ENCODE results near the gene CEP85L. TPM values are rescaled to one million over a fixed set of nuclear protein-coding genes. Genes with fewer than 3 reads are reported as not detected.

CEP85L gene
- total RNA-seq, 1 donor from 2014 or later: 68.9 TPM

DNA sequence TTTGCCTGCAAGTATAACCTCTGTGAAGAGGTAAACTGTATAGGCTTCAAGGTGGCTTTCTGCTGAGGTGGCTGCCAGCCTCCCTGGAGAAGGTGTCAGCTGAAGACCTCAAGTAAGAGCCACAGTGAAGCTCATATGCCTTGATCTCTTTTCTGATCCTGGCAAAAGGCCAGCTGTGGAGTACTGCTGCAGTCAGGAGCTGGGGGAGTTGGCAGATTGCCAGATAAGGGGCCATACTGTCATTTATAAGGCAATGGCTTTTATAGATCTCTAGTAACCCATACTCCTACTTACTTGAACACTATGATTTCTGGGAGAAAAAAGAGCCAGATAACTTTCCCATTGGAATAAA lies 8.8 kb upstream of the CEP85L start:
- DNase-seq: peak; percentile 89

DNA sequence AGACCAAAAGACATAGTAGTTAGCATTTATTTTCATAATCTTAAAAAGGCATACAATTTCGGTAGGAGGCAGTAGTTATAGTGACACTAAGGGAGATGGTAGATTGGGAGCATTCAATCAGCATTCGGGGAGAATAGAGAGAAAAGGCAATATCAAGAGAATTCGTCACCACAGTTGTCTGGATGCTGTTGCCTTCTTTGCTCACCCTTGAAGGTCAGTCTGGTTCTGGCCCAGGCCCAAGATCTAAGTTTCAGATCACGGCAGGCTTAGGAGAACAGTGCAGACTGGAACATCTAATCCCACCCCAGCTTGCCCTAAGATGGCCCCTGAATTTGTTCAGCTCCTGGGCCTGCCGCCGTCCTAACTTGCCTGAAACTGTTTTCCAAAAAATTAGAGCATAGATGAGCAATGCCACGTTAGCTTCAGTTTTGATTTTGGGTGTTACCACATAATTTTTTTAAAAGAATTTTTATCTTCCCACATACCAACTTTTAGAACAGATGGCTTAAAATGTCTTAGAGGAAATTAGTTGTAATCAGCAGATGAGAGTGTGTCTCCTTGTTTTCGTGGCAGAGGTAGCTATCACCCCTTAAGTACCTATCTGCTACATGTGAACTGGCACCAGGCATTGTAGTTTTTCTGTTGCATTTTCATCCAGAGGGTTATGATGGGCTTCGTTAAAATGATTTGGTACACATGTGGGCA lies 8.3 kb upstream of the CEP85L start:
- DNase-seq: peak; percentile 71

DNA sequence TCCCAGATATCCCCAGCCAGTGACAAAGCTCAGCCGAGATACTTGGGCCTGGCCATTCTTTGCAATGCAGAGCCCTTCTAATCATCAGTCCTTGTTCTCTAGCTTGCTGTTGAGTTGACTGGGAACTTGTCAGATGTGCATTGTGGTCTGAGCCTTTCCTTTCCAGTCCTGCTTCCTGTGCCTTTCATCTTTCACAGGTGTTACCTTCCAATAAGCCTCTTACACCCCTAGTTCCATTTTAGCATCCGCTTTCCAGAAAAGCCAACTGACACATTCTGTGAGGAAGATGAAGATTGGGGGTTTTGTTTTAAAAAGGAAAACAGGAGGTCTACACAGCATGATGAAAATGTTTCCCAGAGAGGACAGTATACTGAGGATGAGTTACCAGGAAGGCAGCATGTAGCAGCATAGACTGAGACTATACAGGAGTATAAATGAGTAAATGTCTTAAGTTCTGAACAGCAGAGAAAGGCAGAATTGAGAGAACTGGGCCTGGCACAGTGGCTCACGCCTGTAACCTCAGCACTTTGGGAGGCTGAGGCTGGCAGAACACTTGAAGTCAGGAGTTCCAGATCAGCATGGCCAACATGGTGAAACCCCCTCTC lies 5.6 kb upstream of the CEP85L start:
- no peak for DNase-seq

DNA sequence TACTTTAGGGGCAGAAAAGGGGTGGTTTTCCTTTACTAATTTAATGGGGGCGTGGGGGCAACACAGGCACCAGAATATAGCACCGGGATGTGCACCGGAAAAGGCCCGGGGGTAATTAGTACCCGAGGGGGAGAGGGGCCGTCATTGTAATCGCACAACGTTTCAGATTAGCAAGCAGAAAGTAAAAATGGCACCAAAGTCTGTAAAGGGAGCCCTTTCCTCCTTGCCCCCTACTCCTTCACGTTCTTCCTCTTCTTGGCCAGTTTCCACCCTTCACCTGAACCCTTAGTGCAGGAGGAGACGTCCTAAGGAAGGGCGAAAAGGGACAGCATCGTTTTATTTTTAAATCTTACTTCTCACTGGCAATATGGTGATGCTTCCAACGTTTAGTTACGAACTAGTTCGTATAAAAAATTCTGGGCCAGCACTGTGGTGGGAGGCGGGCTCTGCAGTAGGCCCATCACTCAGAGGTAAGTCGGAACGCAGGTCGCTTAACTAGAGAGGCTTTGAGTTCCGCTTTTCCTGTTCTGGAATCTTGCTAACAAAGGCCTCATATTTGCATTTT lies 742 bp upstream of the CEP85L start:
- DNase-seq: no peak

DNA sequence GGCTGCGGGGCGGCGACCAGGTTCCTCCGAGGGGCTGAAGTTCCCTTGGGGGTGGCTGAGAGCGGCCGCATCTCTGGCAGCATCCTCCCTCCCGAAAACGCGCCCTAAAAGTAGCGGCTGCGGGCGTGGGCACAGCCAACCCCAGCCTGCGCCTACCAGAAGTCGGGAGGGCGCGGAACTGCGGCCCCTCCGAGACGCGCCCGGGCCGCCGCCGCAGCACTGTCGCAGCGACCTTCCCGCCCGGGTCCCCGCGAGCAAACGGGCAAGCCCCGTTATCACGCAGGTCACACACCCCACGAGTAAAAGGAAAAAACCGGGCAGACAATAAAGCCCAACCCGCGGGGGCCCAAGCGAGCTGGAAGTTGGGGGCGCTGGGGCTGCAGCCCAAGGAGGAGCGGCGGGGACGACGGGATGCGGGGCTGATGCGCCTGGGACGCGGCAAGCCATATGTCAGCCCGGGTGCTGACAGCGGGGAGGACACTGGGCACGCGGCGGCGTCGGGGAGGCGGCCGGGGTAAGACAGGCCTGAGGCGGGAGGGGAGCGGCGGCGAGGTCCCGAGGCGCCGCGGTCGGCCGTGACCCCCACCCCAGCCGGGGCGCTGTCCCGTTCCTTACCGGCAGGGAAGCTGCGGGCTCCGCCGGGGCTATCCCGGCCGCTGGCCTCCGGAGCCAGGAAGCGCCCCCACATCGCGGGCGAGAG lies 659 bp downstream of the CEP85L start:
- peak; percentile 63 for DNase-seq

DNA sequence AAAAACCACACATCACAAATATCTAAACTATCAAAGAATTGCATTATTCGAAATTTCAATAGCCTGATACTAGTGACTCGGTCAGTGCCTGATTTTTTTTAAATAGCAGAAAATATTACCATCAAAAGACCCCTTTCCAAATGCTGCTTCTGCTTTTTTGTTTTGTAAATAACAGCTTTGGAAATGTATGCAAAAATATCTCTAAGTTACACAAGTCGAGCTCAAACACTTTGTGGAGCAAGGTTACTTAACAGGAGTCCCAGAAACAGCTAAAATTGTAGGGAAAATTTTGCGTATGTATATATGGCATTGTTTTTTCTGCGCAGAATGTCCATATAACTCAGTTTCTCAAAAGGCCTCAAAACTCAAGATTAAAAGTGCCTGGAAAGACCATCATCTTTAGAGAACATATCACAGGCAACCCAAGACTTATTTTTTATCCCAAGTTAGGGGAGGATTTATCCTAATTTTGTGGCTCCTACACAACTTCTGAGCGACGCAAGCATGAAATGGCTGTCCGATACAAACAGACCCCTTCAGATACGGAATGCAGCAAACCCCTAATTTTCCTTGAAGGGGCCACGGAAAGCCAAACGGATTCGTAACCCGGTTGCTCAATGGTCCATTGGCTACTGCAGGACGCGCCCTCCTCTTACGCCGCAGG lies 1.3 kb downstream of the CEP85L start:
- DNase-seq: peak; percentile 73

DNA sequence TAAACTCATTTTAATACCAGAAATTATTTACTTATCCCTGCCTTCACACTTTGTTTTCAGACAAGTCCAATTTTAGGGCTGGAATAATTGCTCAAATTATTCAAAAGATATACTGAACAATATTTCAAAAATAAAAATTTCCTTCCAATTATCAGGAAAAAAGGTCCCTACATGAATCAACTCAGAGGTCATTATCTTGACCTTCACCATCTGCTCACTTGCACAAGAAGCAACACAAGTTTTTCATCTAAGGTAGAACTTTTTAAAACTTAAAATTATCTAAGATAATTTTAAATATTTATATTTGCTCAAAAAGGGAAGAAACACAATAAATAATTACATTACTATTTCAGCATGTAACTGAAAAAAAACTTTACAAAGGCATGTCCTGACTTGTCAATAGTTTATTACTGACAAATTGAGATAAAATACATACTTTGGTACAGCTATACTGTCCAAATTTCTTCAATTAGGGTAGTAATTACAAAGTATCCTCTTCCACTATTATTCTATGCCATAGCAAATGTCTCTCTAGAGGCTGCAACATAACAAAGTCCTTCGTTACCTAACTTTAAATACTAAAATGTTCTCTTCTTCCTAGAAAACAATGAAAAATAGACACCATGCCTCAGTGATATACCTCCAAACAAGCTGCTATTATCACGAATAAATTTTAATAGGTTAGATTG lies 2.4 kb downstream of the CEP85L start:
- DNase-seq: no peak

DNA sequence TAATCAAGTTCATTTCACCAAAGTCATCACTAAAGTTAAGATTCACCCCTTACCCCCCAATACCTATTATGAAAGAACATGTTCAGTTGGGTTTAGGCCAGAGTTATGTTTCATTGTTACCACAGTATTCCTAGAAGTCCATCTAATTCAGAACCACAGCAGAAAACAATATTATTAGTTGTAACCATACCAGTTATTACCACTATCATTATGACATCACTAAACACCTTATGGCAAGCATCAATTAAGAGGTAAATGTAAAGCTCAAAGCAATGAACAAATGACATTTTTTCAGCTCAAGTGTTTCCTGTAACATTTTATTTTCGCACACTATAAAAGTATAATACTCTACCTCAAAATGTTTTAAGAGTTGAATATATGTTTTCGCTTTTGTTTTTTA lies 4.4 kb downstream of the CEP85L start:
- DNase-seq: no peak

DNA sequence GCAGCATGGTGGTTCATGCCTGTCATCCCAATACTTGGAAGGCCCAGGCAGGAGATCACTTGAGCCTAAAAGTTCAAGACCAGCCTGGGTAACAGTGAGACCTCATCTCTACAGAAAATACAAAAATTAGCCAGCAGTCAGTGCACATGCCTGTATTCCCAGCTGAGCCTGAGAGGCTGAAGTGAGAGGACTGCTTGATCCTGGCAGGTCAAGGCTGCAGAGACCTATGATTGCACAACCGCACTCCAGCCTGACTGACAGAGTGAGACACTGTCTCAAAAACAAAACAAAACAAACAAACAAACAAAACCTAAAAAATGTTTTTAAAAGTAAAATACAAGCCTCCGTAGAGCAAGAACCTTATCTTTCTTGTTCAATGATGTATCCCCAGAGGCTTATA lies 6.0 kb downstream of the CEP85L start:
- no peak for DNase-seq

DNA sequence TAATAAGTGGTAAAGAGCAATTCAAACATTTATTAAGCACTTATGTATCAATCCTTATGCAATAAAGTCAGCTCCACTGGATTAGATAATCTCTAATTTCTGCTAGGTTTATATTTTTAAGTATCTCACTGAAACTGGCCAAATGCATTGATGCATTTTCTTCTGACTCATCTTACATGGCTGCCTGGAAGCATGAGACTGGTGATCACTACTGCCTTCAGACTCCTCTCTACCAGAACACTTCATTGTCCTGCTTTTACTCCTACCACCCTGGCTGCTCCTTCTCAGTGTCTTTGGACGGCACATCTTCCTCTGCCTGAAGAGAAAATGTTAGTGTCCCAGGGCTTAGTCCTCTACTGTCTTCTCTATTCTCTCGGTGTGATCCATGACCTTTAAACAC lies 7.4 kb downstream of the CEP85L start:
- no peak for DNase-seq

DNA sequence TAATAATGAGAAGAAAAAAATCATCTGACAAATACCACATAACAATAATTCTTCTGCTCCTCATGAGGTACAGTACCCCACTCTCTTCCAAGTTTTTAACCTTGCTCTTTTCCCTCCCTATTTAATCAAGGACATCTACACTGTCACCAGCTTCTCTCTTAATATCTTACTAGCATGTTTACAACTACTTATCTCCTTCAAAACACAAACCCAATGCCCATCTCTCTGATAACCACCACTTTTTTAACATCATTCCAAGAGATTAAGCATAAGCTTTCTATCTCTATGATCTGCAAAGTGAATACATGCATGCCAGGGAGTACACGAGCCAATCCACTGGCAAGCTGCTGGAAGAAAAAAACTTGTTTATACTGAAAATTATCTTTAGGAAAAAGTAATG lies 10.3 kb downstream of the CEP85L start:
- DNase-seq: no peak

DNA sequence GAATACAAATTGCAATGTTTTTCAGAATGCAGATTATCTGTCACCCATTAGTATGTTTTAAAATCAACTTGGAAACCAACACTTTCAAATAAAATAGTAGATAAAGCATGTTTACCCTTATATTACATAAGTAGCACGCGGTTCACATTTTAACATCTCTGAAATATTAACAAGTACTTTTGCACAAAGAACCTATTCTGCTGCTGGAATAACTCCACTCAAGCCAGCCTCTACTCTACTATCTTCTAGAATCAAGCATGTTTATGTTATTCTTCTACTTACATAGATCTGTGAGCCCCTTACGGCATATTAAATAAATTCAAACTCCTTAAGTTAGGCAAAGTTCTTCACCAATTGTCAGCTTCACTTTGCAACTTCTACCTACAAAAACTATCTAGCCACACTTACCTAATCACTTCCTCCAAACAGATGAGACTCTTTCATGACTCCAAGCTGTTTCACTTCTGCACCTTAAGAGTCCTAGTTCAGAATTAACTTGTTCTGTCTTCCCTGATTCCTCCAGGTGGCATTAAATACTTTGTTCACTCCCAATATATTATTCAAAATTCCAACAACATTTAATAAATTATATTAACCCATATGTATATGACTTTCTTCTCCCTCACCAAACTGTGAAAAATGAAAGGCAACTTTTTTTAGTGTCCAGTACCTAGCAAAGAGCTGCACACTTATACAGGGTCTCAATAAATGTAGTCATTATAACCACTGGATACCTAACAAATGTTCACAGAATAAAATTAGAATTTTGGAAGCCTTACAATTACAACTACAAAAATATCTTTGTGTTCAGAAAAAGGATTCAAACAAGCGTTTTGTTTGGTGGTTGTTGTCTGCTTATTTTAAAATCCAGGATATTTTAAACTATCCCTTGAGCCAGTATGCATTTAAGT lies 12.1 kb downstream of the CEP85L start:
- no peak for DNase-seq

DNA sequence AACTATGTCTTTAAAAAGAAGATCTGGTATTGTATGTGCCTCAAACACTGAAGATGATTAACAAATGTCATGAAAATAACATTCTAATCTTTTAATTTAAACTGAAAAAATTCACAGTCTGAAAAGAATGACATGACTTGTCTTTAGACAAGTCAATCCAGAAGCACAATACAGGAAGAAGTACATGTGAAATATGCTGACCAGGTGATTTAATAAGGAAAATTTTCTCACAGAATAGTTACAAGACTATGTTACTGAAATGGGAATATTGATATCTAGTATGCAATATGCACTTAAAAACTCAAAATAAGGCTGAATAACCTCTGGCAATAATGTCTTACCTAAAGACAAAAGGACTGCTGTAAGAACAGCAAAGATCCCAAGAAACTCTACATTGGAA lies 13.1 kb downstream of the CEP85L start:
- DNase-seq: no peak

DNA sequence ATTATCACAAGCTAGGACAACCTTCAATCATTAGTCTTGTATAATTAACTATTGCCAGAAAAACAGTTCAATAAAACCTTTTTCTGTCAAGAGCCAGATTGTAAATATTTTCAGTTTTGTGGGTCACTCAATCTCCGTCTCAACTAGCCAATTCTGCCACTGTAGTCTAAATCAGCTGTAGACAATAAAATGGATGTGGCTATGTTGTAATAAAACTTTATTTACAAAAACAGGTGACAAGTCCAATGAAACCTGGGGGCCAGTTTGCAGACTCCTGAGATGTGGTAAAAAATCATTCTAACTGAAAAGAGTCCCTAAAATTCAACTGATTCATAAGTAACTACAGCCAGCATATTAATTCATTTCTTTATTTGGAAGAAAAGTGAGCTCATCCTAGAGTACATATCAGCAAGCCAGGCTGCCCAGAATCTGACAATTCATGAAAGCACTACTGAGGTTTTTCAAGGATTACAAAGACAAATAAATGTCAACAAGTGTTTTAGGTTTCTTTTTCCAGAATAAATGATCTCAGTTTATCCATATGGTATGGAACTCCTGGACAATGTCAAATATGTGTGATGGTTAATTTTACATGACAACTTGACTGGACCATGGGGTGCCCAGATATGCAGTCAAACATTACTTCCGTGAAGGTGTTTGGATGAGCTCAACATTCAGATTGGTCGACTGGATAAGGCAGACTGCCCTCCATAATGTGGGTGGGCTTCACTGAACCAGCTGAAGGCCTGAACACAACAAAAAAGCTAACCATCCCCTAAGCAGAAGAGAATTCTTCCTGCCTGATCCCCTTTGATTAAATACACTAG lies 15.3 kb downstream of the CEP85L start:
- no peak for DNase-seq

DNA sequence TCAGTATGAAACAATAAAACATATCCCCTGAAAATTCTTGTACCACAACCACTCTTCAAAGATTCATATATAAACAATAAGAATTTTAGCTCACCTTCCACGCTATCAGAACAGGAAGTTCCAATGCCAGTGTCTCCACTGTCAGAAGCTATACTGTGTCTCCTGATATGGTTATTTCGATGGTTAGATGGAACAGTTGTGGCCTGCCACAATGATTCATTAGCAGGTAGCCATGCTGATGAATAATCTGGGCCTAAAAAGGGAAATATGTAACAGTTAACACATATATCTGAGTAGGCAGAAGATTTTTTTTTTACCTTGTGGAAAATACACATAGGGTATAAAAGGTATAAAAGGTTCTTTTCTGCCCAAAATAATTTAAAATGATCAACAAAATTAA lies 19.0 kb downstream of the CEP85L start:
- DNase-seq: no peak

DNA sequence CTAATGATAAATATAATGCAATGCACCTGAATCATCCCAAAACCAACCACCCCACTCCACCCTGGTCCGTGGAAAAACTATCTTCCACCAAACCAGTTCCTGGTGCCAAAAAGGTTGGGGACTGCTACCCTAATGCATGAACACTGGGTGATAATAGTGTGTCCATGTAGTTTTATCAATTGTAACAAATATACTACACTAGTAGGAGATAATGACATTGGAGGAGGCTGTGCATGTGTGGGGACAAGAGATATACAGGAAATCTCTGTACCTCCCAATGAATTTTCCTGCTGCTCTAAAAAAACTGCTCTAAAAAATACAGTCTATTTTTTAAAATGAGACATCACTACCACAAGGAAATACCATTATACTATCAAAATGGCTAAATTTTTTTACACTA lies 20.5 kb downstream of the CEP85L start:
- DNase-seq: no peak

DNA sequence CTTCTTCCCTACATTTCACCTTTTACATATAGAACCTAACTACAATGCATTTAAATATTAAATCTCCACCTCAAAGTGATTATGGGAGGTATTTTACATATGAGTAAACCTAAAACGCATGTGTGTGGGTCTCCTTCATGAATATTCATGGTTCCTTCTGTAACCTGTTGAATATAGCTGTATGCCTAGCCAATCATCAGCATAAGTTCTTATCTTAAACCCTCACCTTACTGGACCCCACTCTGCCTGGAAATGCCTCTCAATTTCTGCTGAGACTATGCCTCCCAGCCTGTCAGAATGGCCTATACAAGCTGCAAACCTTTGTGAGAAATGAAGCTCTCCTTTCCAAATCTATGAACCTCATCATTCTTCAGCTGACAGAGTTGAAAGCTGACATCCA lies 21.3 kb downstream of the CEP85L start:
- no peak for DNase-seq

DNA sequence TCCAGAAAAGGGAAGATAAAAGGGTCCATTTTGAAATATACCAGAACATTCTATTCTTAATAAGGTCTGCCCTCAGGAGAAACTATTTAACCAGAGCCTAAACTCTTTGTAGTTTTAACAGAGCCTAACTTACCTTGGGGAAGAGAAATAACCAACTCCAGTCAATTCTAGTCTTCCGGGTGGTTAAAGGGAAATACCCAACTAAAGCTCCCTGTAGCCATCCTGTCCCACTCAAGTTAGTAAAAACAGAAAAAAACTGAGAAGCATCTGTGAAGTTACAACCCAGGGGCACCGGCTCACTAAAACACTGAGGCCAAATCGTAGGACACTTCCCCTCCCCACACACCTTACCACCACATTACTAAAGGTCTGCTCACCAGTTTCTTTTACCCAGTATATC lies 23.7 kb downstream of the CEP85L start:
- no peak for DNase-seq

DNA sequence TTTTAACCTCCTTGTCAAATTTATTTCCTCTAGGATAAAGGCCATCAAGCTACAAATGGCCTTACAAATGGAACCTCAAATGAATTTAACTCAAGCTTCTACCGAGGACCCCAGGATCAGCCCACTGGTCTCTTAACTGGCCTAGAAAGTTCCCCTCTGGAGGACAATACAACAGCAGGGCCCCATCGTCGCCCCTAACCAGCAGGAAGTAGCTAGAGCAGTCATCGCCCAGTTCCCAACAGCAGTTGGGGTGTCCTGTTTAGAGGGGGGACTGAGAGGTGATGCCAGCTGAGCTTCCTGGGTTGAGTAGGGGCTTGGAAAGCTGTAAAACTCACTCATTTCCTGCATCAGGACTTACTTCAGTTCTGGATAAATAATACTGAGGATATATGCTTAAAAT lies 25.6 kb downstream of the CEP85L start:
- no peak for DNase-seq

DNA sequence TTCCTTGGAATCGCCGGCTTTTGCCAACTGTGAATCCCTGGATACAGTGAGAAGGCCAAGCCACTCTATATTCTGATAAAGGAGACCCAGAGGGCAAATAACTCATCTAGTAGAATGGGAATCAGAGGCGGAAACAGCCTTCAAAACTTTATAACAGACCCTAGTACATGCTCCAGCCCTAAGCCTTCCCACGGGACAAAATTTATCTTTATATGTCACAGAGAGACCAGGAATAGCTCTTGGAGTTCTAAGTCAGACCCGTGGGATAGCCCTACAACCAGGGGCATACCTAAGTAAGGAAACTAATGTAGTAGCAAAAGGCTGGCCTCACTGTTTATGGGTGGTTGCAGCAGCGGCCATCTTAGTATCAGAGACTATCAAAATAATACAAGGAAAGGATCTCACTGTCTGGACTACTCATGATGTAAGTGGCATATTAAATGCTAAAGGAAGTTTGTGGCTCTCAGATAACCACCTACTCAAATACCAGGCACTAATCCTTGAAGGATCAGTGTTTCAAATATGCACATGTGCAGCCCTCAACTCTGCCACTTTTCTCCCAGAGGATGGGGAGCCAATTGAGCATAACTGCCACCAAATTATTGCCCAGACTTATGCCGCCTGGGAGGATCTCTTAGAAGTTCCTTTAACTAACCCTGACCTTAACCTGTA lies 29.5 kb downstream of the CEP85L start:
- no peak for DNase-seq
